ENCODE results near the gene CUX1. TPM values are rescaled to one million over a fixed set of nuclear protein-coding genes. Genes with fewer than 3 reads are reported as not detected.

The CUX1 gene
- total RNA-seq, 4 donors from 2014 or later: 56.9 to 124 (median 93.2) TPM

- Histone ChIP-seq H3K27me3 (no peaks in the 10 kb centered on the region), H3K4me1 (no peaks in the 10 kb centered on the region), H3K9me3 (no peaks in the 10 kb centered on the region), H3K27ac (no peak overlapping the region), H3K36me3 (no peaks in the 10 kb centered on the region), H3K4me3 (no peak overlapping the region)
- TF ChIP-seq POLR2A (IDR thresholded peaks at IDR 0.05) (no peak), POLR2AphosphoS5 (IDR thresholded peaks at IDR 0.05) (no peak), EP300 (IDR thresholded peaks at IDR 0.05; ENCODE audit: low read depth) (no peak)
- TF ChIP-seq, protein P1, sequence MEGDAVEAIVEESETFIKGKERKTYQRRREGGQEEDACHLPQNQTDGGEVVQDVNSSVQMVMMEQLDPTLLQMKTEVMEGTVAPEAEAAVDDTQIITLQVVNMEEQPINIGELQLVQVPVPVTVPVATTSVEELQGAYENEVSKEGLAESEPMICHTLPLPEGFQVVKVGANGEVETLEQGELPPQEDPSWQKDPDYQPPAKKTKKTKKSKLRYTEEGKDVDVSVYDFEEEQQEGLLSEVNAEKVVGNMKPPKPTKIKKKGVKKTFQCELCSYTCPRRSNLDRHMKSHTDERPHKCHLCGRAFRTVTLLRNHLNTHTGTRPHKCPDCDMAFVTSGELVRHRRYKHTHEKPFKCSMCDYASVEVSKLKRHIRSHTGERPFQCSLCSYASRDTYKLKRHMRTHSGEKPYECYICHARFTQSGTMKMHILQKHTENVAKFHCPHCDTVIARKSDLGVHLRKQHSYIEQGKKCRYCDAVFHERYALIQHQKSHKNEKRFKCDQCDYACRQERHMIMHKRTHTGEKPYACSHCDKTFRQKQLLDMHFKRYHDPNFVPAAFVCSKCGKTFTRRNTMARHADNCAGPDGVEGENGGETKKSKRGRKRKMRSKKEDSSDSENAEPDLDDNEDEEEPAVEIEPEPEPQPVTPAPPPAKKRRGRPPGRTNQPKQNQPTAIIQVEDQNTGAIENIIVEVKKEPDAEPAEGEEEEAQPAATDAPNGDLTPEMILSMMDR (IDR thresholded peaks at IDR 0.05): no peak
- no peak for DNase-seq
- intact Hi-C loops (cut with DNase I; ENCODE audit: low total_unique reads) (no loop called here), in situ Hi-C loops (cut with MboI; ENCODE audit: low pct_ligation_motif_present in 1 of 4, low pct_unique_long_range_greater_than_20kb in 1 of 4, low sequenced_read_pairs in 3 of 4) (no loop called here)
- WGBS, 2 donors (ENCODE audit: low coverage in 1 of 2): 90 to 100% methylated on average over 1 to 3 of the region's 3 CpGs
Measured at GRCh38 chr7:101991860-101992259, 174.4 kb downstream of the CUX1 start.

- no peak for TF ChIP-seq EP300 (IDR thresholded peaks at IDR 0.05; ENCODE audit: low read depth)
- Histone ChIP-seq H3K36me3 (no peaks in the 10 kb centered on the region), H3K4me1 (no peaks in the 10 kb centered on the region), H3K9me3 (no peaks in the 10 kb centered on the region), H3K27ac (no peak overlapping the region), H3K4me3 (no peak overlapping the region), H3K27me3 (no peaks in the 10 kb centered on the region)
- intact Hi-C loops (cut with DNase I; ENCODE audit: low total_unique reads) (no loop called here), in situ Hi-C loops (cut with MboI; ENCODE audit: low pct_ligation_motif_present in 1 of 4, low pct_unique_long_range_greater_than_20kb in 1 of 4, low sequenced_read_pairs in 3 of 4) (no loop called here)
- DNase-seq: no peak
- WGBS, 2 donors (ENCODE audit: low coverage in 1 of 2): 94 to 96% methylated on average over 8 of the region's 8 CpGs
Measured at GRCh38 chr7:101993311-101993710, 175.9 kb downstream of the CUX1 start.

GRCh38 chr7:101995121-101995520, 177.7 kb downstream of the CUX1 start:
- intact Hi-C loops (cut with DNase I; ENCODE audit: low total_unique reads): no loop called here
- Histone ChIP-seq H3K36me3 (no peaks in the 10 kb centered on the region), H3K4me1 (no peaks in the 10 kb centered on the region), H3K27ac (no peak overlapping the region), H3K4me3 (no peak overlapping the region), H3K27me3 (no peaks in the 10 kb centered on the region), H3K9me3 (no peaks in the 10 kb centered on the region)
- no peak for TF ChIP-seq EP300 (IDR thresholded peaks at IDR 0.05; ENCODE audit: low read depth)
- no peak for TF ChIP-seq POLR2A (IDR thresholded peaks at IDR 0.05)
- TF ChIP-seq, protein P1 (IDR thresholded peaks at IDR 0.05): no peak
- no peak for TF ChIP-seq POLR2AphosphoS5 (IDR thresholded peaks at IDR 0.05)
- WGBS, 2 donors (ENCODE audit: low coverage in 1 of 2): 67 to 88% methylated on average over 2 to 5 of the region's 5 CpGs
- peak; percentile 33 for DNase-seq
- in situ Hi-C loops (cut with MboI; ENCODE audit: low pct_ligation_motif_present in 1 of 4, low pct_unique_long_range_greater_than_20kb in 1 of 4, low sequenced_read_pairs in 3 of 4): no loop called here

DNA sequence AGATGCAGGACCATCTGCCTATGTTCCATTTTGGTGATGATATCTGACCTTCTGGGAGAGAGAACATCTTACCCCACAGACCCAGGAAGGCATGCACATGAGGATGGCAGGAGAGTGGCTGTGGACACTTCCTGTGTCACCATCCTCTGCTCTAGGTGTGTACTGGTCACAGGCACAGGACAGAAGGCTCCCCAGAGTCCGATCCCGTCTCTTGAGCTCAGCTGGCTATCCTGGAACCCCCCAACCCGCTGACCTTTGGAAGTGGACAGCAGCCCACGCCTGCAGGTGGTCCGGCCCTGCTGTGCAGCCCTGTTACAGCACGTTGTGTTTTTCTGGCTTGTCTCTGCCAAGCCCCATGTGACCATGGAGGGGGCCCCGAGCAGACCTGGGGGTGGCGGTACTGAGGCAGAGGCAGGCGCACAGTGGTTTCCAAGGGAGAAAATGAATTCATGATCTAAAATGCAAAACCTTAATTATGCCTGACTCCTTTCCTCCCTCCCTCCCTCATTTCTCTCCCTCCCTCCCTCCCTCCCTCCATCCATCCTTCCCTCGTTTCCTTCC, 178.8 kb downstream of the CUX1 start:
- no peaks in the 10 kb centered on the region for H3K9me3 ChIP-seq
- no peak overlapping the region for H3K4me3 ChIP-seq
- no peaks in the 10 kb centered on the region for H3K4me1 ChIP-seq
- no peak for DNase-seq
- no peaks in the 10 kb centered on the region for H3K36me3 ChIP-seq
- no peaks in the 10 kb centered on the region for H3K27me3 ChIP-seq
- 86 to 96% methylated on average over 4 to 10 of the region's 10 CpGs for WGBS, 2 donors (ENCODE audit: low coverage in 1 of 2)
- in situ Hi-C loops (cut with MboI; ENCODE audit: low pct_ligation_motif_present in 1 of 4, low pct_unique_long_range_greater_than_20kb in 1 of 4, low sequenced_read_pairs in 3 of 4) (no loop called here), intact Hi-C loops (cut with DNase I; ENCODE audit: low total_unique reads) (no loop called here)
- TF ChIP-seq EP300 (IDR thresholded peaks at IDR 0.05; ENCODE audit: low read depth): no peak
- no peak for TF ChIP-seq POLR2AphosphoS5 (IDR thresholded peaks at IDR 0.05)
- TF ChIP-seq POLR2A (IDR thresholded peaks at IDR 0.05): no peak
- TF ChIP-seq, protein P1 (IDR thresholded peaks at IDR 0.05): no peak
- no peak overlapping the region for H3K27ac ChIP-seq

GRCh38 chr7:101996876-101997275, 179.4 kb downstream of the CUX1 start:
- Histone ChIP-seq H3K9me3 (no peaks in the 10 kb centered on the region), H3K4me1 (no peaks in the 10 kb centered on the region), H3K27me3 (no peaks in the 10 kb centered on the region), H3K4me3 (no peak overlapping the region), H3K27ac (no peak overlapping the region), H3K36me3 (no peaks in the 10 kb centered on the region)
- DNase-seq: no peak
- intact Hi-C loops (cut with DNase I; ENCODE audit: low total_unique reads): no loop called here
- WGBS, 2 donors (ENCODE audit: low coverage in 1 of 2): 91 to 94% methylated on average over 5 to 16 of the region's 16 CpGs
- in situ Hi-C loops (cut with MboI; ENCODE audit: low pct_ligation_motif_present in 1 of 4, low pct_unique_long_range_greater_than_20kb in 1 of 4, low sequenced_read_pairs in 3 of 4): no loop called here
- no peak for TF ChIP-seq POLR2AphosphoS5 (IDR thresholded peaks at IDR 0.05)
- TF ChIP-seq, protein P1 (IDR thresholded peaks at IDR 0.05): no peak
- no peak for TF ChIP-seq EP300 (IDR thresholded peaks at IDR 0.05; ENCODE audit: low read depth)
- no peak for TF ChIP-seq POLR2A (IDR thresholded peaks at IDR 0.05)
